HepG2 (cell line): ENCODE measurements around the gene GNRH2. TPM values are rescaled to one million over a fixed set of nuclear protein-coding genes. Genes with fewer than 3 reads are reported as not detected.

Experiments
- E2F5 ChIP-seq: sonication (generic); formaldehyde crosslinking; conservative IDR thresholded peaks from 2 replicates; pipeline ENCODE4 v1.4.0; 2020; ENCODE audit warnings: missing genetic modification reagents
- ETS1 ChIP-seq: sonication (generic); formaldehyde crosslinking; IDR thresholded peaks from 2 replicates; pipeline ENCODE4 v1.4.0; 2020; ENCODE audit warnings: missing genetic modification reagents
- FOXA3 ChIP-seq: IDR thresholded peaks from 2 replicates; pipeline ENCODE4 v1.6.1; 2016; ENCODE audit warnings: missing genetic modification reagents, missing compliant biosample characterization
- FOXP1 ChIP-seq, 2 experiments: fragments of 450-650 bp in 1 of 2; IDR thresholded peaks; 2 replicates each; pipeline ENCODE4 v1.6.1; 2017 to 2018; ENCODE audit warnings: antibody characterized with exemption in 1 of 2
- HNRNPL ChIP-seq: fragments of 200-400 bp; formaldehyde crosslinking; IDR thresholded peaks from 2 replicates; pipeline ENCODE4 v1.6.1; 2017; ENCODE audit warnings: mild to moderate bottlenecking, low read depth, low read length
- HNRNPUL1 ChIP-seq: fragments of 200-400 bp; formaldehyde crosslinking; IDR thresholded peaks from 2 replicates; pipeline ENCODE4 v1.6.1; 2017; ENCODE audit warnings: low read depth, mild to moderate bottlenecking, low read length, moderate library complexity
- IRF2 ChIP-seq: IDR thresholded peaks from 2 replicates; pipeline ENCODE4 v1.6.1; 2018; ENCODE audit warnings: missing genetic modification reagents, missing compliant biosample characterization
- KDM5B ChIP-seq: sonication (generic); formaldehyde crosslinking; IDR thresholded peaks from 2 replicates; pipeline ENCODE4 v1.4.0; 2020; ENCODE audit warnings: missing genetic modification reagents, mild to moderate bottlenecking, borderline replicate concordance
- KLF15 ChIP-seq: sonication (generic); formaldehyde crosslinking; IDR thresholded peaks from 2 replicates; pipeline ENCODE4 v1.8.1; 2023; ENCODE audit warnings: borderline replicate concordance, mild to moderate bottlenecking, inconsistent platforms, missing genetic modification reagents, mixed read lengths
- KMT2A ChIP-seq: sonication (generic); formaldehyde crosslinking; IDR thresholded peaks from 2 replicates; pipeline ENCODE4 v1.4.0; 2020; ENCODE audit warnings: missing genetic modification reagents
- MAFF ChIP-seq: IDR thresholded peaks from 2 replicates; pipeline ENCODE4 v1.6.1; 2011; ENCODE audit warnings: low read depth, low read length, improper control_type of control experiment
- PHF5A ChIP-seq: IDR thresholded peaks from one replicate; pipeline ENCODE4 v1.6.1; 2018; ENCODE audit warnings: low read depth, missing genetic modification reagents; ENCODE audit not compliant: unreplicated experiment
- POLR2AphosphoS5 ChIP-seq: IDR thresholded peaks from 2 replicates; pipeline ENCODE4 v1.6.1; 2012; ENCODE audit warnings: low read depth, low read length
- PPARG ChIP-seq: conservative IDR thresholded peaks from 2 replicates; pipeline ENCODE4 v1.6.1; 2016; ENCODE audit warnings: missing biosample characterization, missing genetic modification reagents
- SAP130 ChIP-seq: IDR thresholded peaks from 2 replicates; pipeline ENCODE4 v1.6.1; 2016; ENCODE audit warnings: low read depth
- SMAD1 ChIP-seq: sonication (generic); formaldehyde crosslinking; IDR thresholded peaks from 2 replicates; pipeline ENCODE4 v1.4.0; 2020; ENCODE audit warnings: missing genetic modification reagents, low read depth, mild to moderate bottlenecking, borderline replicate concordance
- SNAPC2 ChIP-seq: sonication (generic); formaldehyde crosslinking; IDR thresholded peaks from 2 replicates; pipeline ENCODE4 v1.8.1; 2022; ENCODE audit warnings: mild to moderate bottlenecking, missing genetic modification reagents
- SPEN ChIP-seq: sonication (generic); formaldehyde crosslinking; IDR thresholded peaks from 2 replicates; pipeline ENCODE4 v1.5.1; 2020; ENCODE audit warnings: low read depth, mild to moderate bottlenecking, missing genetic modification reagents
- ZFP41 ChIP-seq: sonication (generic); formaldehyde crosslinking; IDR thresholded peaks from 2 replicates; pipeline ENCODE4 v1.4.0; 2020; ENCODE audit warnings: mild to moderate bottlenecking, missing genetic modification reagents, borderline replicate concordance
- ZNF138 ChIP-seq: sonication (generic); formaldehyde crosslinking; IDR thresholded peaks from 2 replicates; pipeline ENCODE4 v1.5.0; 2020; ENCODE audit warnings: mild to moderate bottlenecking, low read depth, missing genetic modification reagents
- ZNF24 ChIP-seq: fragments of 450-650 bp; IDR thresholded peaks from 2 replicates; pipeline ENCODE4 v1.6.1; 2017; ENCODE audit warnings: antibody characterized with exemption, mild to moderate bottlenecking
- ZNF567 ChIP-seq: sonication (generic); formaldehyde crosslinking; IDR thresholded peaks from 2 replicates; pipeline ENCODE4 v1.8.1; 2023; ENCODE audit warnings: mild to moderate bottlenecking, missing genetic modification reagents, borderline replicate concordance
- ZNF572 ChIP-seq: sonication (generic); formaldehyde crosslinking; IDR thresholded peaks from 2 replicates; pipeline ENCODE4 v1.5.1; 2020; ENCODE audit warnings: mild to moderate bottlenecking, missing genetic modification reagents
- ZNF652 ChIP-seq: IDR thresholded peaks from 2 replicates; pipeline ENCODE4 v1.6.1; 2016; ENCODE audit warnings: low read depth, borderline replicate concordance
- ZSCAN31 ChIP-seq: sonication (generic); formaldehyde crosslinking; IDR thresholded peaks from 2 replicates; pipeline ENCODE4 v1.5.0; 2020; ENCODE audit warnings: low read depth, mild to moderate bottlenecking, missing genetic modification reagents
- ZSCAN5A ChIP-seq: sonication (generic); formaldehyde crosslinking; IDR thresholded peaks from 2 replicates; pipeline ENCODE4 v1.8.0; 2022; ENCODE audit warnings: mild to moderate bottlenecking, missing genetic modification reagents, borderline replicate concordance
- polyA plus RNA-seq, 8 experiments: library from polyadenylated mRNA; depleted of rRNA in 3 of 8; stranded (reverse) in 7 of 8; unstranded in 1 of 8; fragments of >200 nt; fragmentation: Illumina TruSeq in 4 of 8; extraction: Trizol in 4 of 8; gene quantifications; 2 replicates each; pipeline versions ENCODE4 v1.2.1 to v1.2.3, GENCODE V29; 2011 to 2016; ENCODE audit warnings: low read depth in 4 of 8, missing spikeins in 1 of 8, mixed read lengths in 1 of 8; ENCODE audit not compliant: insufficient read depth in 1 of 8
- total RNA-seq, 5 experiments: library from RNA; depleted of rRNA; stranded (reverse); fragments of >200 nt; fragmentation: Illumina TruSeq; extraction: Trizol; gene quantifications; 2 replicates each; pipeline ENCODE4 v1.2.3, GENCODE V29; 2016; ENCODE audit warnings: low read depth in 1 of 5
- TF ChIP-seq, protein P1 (sequence below): sonication (generic); formaldehyde crosslinking; IDR thresholded peaks from 2 replicates; pipeline ENCODE4 v1.4.0; 2020; ENCODE audit warnings: missing genetic modification reagents, borderline replicate concordance

The GNRH2 gene
- total and polyA plus RNA-seq, 2 of the 13 experiments (the other 11 are each of a cell fraction or from before 2014, with no cell fraction given): 0.28 TPM; not detected in 1

DNA sequence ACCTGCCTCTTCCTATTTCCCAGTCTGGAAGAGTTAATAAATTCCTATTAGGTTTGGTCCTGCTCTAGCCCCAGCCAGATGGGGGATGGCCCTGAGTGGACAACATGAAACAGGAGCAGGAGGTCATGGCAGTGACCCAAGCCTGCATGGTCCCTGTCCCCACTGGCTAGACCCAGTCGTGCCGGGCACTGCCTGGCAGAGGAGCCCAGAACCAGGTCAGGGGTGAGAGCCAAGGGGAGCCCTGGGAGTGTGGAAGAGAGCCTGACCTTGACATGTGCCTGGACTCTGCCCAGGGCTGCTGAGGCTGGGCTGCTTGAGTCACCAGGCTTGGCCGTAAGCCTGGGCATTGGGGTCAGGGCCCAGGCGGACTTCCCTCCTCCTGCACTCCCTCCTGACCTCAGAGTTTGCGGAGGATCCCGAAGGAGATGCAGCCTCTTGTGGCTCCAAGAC lies 37.5 kb downstream of the GNRH2 start (continued):
- peak; percentile 53; the same call in 1 of the 2 replicates for TF ChIP-seq KDM5B (CRISPR knock-in tag)
- no peak for TF ChIP-seq POLR2AphosphoS5
- no peak for TF ChIP-seq ETS1 (CRISPR knock-in tag)
- no peak for TF ChIP-seq SPEN (CRISPR knock-in tag)
- no peak for TF ChIP-seq FOXA3 (CRISPR knock-in tag)
- peak; percentile 77 for TF ChIP-seq PPARG (CRISPR knock-in tag)
- no peak for TF ChIP-seq SAP130
- no peak for TF ChIP-seq MAFF
- no peak for TF ChIP-seq KMT2A (CRISPR knock-in tag)
- TF ChIP-seq SNAPC2: no peak
- no peak for TF ChIP-seq IRF2 (CRISPR knock-in tag)
- TF ChIP-seq ZSCAN5A (CRISPR knock-in tag): no peak
- no peak for TF ChIP-seq HNRNPUL1
- TF ChIP-seq PHF5A (CRISPR knock-in tag): no peak
- TF ChIP-seq ZFP41 (CRISPR knock-in tag): no peak
- TF ChIP-seq ZNF572 (CRISPR knock-in tag): no peak
- TF ChIP-seq KLF15: no peak
- no peak for TF ChIP-seq ZSCAN31 (CRISPR knock-in tag)
- no peak for TF ChIP-seq ZNF24
- 0 out of 2 replicates have a peak, but pooled peaks have one; percentile 61 for TF ChIP-seq ZNF652
- TF ChIP-seq, protein P1, sequence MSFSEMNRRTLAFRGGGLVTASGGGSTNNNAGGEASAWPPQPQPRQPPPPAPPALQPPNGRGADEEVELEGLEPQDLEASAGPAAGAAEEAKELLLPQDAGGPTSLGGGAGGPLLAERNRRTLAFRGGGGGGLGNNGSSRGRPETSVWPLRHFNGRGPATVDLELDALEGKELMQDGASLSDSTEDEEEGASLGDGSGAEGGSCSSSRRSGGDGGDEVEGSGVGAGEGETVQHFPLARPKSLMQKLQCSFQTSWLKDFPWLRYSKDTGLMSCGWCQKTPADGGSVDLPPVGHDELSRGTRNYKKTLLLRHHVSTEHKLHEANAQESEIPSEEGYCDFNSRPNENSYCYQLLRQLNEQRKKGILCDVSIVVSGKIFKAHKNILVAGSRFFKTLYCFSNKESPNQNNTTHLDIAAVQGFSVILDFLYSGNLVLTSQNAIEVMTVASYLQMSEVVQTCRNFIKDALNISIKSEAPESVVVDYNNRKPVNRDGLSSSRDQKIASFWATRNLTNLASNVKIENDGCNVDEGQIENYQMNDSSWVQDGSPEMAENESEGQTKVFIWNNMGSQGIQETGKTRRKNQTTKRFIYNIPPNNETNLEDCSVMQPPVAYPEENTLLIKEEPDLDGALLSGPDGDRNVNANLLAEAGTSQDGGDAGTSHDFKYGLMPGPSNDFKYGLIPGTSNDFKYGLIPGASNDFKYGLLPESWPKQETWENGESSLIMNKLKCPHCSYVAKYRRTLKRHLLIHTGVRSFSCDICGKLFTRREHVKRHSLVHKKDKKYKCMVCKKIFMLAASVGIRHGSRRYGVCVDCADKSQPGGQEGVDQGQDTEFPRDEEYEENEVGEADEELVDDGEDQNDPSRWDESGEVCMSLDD: no peak
- TF ChIP-seq ZNF138 (CRISPR knock-in tag): no peak
- no peak for TF ChIP-seq FOXP1 (IDR thresholded peaks at IDR 0.05)
- TF ChIP-seq FOXP1 (CRISPR knock-in tag; IDR thresholded peaks at IDR 0.05): no peak
- TF ChIP-seq HNRNPL: peak; percentile 94
- no peak for TF ChIP-seq E2F5 (CRISPR knock-in tag)
- TF ChIP-seq SMAD1 (CRISPR knock-in tag): no peak
- TF ChIP-seq ZNF567 (CRISPR knock-in tag): no peak
